Liver (tissue), 3 donors: ENCODE results near the gene UBXN4.

Experiments used
- CTCF ChIP-seq: fragments of 150-350 bp; IDR thresholded peaks from 2 replicates; pipeline ENCODE4 v1.5.1; 2017; ENCODE audit warnings: improper control_type of control experiment, low read depth, low read length; ENCODE audit not compliant: missing input control
- JUND ChIP-seq, 2 donors: IDR thresholded peaks; 2 replicates each; pipeline ENCODE4 v1.6.1; 2016; ENCODE audit warnings: antibody characterized with exemption in 2 of 2
- donor health status: healthy.
- donor health status: healthy.

GRCh38 chr2:135831180-135831812 lies 89.6 kb downstream of the UBXN4 start:
- no peak for TF ChIP-seq CTCF
- TF ChIP-seq JUND (IDR thresholded peaks at IDR 0.05): no peak
